Measurements from ENCODE around the gene GPR31.

GPR31 gene

DNA sequence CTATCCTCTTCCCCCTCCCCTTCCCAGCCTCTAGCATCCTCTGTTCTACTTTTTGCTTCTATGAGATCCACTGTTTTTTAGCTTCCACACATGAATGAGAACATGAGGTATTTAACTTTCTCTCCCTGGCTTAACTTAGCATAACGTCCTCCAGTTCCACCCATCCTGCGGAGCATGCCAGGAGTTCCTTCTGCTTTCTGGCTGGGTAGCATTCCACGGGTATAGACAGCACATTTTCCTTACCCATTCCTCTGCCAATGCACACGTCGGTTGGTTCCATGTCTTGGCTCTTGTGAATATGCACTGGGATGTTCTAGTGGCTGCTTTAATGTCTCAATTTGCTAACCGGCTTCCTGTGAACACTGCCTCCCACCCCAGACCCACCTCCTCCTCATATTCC, 48.1 kb downstream of the GPR31 start:
- TF ChIP-seq, protein P1, sequence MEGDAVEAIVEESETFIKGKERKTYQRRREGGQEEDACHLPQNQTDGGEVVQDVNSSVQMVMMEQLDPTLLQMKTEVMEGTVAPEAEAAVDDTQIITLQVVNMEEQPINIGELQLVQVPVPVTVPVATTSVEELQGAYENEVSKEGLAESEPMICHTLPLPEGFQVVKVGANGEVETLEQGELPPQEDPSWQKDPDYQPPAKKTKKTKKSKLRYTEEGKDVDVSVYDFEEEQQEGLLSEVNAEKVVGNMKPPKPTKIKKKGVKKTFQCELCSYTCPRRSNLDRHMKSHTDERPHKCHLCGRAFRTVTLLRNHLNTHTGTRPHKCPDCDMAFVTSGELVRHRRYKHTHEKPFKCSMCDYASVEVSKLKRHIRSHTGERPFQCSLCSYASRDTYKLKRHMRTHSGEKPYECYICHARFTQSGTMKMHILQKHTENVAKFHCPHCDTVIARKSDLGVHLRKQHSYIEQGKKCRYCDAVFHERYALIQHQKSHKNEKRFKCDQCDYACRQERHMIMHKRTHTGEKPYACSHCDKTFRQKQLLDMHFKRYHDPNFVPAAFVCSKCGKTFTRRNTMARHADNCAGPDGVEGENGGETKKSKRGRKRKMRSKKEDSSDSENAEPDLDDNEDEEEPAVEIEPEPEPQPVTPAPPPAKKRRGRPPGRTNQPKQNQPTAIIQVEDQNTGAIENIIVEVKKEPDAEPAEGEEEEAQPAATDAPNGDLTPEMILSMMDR (IDR thresholded peaks at IDR 0.05; ENCODE audit: low read depth, low read length, missing control alignments): no peak
- DNase-seq (ENCODE audit: low read depth): no peak
- H3K4me3 ChIP-seq (ENCODE audit: low read depth, low read length): no peak overlapping the region

DNA sequence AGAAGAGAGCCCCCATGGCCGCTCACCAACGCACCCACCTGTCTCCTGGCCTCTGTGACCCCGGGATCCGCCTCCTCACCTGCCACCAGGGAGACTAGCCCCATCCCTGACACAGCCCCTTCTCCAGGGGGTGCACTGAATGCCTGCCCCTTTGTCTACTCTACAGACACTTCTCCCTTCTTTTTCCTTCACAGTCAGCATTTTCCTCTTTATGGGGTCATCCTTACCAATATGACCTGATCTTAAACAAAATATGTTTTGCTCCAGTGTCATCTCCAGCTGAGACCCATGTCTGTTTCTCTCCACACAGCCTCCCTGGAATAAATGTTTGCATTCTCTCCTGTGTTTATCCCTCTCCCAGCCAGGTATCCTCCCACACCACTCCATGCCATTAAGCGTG, 49.5 kb downstream of the GPR31 start:
- no peak overlapping the region for H3K4me3 ChIP-seq (ENCODE audit: low read depth, low read length)
- DNase-seq (ENCODE audit: low read depth): no peak
- TF ChIP-seq, protein P1 (IDR thresholded peaks at IDR 0.05; ENCODE audit: low read depth, low read length, missing control alignments): no peak

DNA sequence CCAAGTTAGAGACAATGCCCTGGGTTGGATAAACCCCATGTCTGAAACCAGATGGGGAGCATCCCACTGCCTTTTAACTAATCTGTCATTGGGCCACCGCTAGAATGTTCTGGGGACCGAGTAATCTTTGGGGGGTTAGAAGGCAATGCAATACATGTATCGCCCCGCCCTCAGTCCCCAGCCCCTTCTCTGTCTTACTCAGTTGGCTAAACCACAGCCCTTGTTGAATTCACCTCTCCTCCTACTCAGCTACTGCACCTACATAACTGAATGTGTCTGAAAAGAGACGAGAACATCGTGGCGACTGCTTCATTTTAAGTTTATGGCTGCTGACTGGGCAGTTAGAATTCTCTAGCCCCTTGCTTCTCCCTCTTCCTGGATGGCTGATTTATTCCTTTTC, 50.0 kb downstream of the GPR31 start:
- no peak for DNase-seq (ENCODE audit: low read depth)
- TF ChIP-seq, protein P1 (IDR thresholded peaks at IDR 0.05; ENCODE audit: low read depth, low read length, missing control alignments): no peak
- no peak overlapping the region for H3K4me3 ChIP-seq (ENCODE audit: low read depth, low read length)

DNA sequence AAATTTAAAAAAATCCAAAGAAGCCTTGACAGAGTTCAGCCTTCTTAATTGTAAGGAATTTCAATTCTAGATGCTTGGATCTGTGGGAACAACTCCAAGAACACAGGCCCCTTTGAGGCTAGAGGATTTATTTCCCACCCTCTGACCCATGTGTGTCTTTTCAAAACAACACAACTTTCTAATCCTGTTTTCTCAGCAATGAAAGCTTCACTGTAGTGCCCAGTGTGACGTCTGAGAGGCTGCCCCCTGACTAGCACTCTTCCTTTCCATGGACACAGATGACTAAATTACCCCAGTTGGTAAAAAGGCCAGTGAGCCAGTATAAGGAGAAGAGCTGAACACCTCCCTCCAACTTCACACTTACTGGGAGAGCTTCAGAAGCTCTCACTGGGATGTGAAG, 51.4 kb downstream of the GPR31 start:
- TF ChIP-seq, protein P1 (IDR thresholded peaks at IDR 0.05; ENCODE audit: low read depth, low read length, missing control alignments): no peak
- no peak for DNase-seq (ENCODE audit: low read depth)
- H3K4me3 ChIP-seq (ENCODE audit: low read depth, low read length): no peak overlapping the region

Measured in GM12864 (cell line).